ENCODE data around the gene ADPRHL1.
"Not testable (repeated sequence)": the region's sequence is repeated elsewhere in the genome, so short reads cannot be mapped to it uniquely, and the experiment has no call there.

Gene ADPRHL1

DNA sequence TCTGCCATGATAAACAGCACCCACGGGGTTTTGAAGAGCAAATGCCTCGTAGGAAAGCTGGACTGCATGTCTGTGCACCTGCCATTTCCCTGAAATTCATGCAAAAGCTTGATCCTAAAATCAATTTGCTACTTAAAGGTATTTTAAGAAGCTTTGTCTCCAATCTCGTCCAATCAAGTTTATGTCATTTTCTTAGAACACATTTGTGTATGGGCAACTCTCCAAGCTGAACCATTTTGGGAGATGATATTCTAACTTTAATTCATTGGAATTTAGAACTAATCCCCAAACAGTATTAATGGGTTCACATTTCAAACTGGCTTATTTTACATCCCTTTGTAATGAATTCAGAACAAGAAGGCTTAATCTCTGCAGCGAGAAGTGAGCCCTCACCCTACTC is 822 bp downstream of the ADPRHL1 start:
- DNase-seq: no peak

GRCh38 chr13:113451951-113452421 is 1.3 kb downstream of the ADPRHL1 start:
- DNase-seq: no peak

DNA sequence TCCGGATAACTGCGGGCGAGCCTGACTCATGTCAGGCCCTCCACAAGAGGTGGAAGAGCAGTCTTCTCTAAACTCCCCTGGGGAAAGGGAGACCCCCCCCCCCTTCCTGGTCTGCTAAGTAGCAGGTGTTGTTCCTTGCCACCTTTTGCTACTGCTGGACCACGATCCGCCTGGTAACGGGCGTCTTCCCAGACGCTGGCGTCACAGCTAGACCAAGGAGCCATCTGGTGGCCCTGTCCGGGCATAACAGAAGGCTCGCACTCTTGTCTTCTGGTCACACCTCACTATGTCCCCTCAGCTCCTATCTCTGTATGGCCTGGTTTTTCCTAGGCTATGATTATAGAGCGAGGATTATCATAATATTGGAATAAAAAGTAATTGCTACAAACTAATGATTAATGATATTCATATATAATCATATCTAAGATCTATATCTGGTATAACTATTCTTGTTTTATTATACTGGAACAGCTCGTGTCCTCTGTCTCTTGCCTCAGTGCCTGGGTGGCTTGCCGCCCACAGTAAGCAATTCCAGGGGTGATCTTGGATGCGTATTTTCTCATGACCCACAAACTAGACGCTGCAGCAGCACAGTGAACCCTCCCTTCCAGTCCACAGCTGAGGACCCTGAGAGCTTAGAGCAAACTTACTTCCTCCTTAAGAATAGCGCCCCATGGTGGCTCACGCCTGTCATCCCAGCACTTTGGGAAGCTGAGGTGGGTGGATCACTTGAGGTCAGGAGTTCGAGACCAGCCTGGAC is 2.2 kb downstream of the ADPRHL1 start:
- peak; percentile 56 for DNase-seq

- DNase-seq: not testable (repeated sequence)
Observed at GRCh38 chr13:113450348-113450744, 2.9 kb downstream of the ADPRHL1 start.

- no peak for DNase-seq
Observed at GRCh38 chr13:113449693-113450347, 3.5 kb downstream of the ADPRHL1 start.

DNA sequence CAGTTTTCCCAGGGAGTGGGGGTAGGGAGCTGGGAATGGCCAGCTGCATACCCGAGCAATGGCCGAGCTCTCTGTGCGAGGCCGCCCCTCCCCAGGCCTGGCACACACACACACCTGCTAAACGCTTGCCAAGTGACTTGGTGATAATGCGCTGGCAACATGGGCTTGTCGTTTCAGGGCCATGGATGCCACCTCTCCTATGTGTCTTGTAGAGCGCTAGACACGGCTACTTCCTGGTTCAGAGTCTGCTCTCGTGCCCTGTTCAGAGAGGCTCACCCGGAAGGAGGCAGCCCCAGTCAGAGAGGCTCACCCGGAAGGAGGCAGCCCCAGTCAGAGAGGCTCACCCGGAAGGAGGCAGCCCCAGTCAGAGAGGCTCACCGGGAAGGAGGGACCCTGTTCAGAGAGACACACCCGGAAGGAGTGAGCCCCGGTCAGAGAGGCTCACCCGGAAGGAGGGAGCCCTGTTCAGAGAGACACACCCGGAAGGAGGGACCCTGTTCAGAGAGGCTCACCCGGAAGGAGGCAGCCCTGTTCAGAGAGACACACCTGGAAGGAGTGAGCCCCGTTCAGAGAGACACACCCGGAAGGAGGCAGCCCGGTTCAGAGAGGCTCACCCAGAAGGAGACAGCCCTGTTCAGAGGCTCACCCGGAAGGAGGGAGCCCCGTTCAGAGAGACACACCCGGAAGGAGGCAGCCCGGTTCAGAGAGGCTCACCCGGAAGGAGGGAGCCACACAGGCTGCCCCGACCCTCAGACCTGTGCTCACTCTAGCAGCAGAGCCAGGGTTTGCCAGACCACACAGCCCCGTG is 4.2 kb downstream of the ADPRHL1 start:
- DNase-seq: peak; percentile 97

DNA sequence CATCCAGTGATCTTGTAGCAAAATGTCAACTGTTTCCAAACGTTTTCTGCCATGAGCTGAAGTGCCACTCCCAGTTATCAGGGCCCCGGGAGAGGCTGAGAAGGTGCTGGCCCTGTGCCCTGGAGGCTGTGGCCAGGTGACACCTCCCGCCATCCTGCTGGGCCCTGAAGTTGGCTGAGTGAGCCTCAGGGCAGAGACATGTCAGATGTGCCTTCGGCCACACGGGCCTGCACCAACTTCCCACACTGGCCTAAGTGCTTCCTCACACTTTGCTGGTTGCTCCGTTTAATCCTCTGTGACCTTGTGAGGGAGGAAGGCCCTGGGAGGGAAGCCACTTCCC is 4.8 kb downstream of the ADPRHL1 start:
- peak; percentile 74 for DNase-seq

DNA sequence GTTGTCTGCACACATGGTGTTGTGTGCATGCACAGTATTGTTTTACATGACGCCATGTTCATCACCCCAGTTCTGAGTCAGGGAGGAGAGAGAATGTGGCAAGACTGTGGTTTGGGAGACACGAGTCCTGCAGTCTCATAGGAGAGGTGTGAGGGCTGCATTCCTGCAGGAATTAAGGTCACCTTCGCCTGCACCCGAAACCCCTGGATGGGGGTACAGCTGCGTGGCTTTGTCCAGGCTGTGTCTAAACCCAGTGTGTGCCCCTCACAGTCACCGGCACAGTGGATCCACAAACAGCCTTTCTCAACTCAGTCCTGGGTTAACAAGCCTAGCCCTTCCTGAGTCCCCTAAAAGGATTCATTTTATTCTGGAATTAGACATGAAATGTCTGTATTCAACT is 5.7 kb downstream of the ADPRHL1 start:
- no peak for DNase-seq

GRCh38 chr13:113446488-113446854 is 6.8 kb downstream of the ADPRHL1 start:
- no peak for DNase-seq

- DNase-seq: no peak
Observed at GRCh38 chr13:113445791-113446487, 7.3 kb downstream of the ADPRHL1 start.

DNA sequence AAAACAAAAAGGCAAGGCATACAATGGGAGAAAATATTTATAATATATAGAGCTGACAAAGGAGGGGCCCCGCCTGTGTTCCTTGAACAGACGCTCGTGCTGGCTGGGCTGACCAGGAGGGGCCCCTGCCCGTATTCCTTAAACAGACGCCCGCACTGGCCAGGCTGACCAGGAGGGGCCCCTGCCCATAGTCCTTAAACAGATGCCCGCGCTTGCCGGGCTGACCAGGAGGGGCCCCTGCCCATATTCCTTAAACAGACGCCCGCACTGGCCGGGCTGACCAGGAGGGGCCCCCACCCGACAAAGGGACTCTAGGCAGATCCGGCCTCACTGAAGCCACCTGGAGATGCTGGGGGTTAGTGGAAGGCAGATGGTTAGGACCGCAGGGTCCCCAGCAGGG is 9.3 kb downstream of the ADPRHL1 start:
- no peak for DNase-seq

DNA sequence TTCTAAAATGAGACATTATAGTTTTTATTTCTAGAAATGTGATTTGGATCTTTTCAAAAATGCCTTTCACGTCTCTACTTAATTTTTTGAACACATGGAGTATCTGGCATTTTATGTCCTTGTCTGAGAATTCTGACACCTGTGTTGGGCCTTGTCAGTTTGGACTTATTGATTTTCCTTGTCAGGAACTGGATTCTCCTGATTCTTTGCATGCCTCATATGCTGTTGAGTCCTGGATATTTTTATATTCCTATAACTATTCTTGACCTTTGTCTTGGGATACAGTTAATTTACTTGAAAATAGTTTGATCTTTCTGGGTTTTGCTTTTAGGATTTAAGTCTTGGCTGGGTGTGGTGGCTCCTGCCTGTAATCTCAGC is 10.3 kb downstream of the ADPRHL1 start:
- DNase-seq: no peak

- no peak for DNase-seq
Observed at GRCh38 chr13:113442354-113442984, 10.8 kb downstream of the ADPRHL1 start.

DNA sequence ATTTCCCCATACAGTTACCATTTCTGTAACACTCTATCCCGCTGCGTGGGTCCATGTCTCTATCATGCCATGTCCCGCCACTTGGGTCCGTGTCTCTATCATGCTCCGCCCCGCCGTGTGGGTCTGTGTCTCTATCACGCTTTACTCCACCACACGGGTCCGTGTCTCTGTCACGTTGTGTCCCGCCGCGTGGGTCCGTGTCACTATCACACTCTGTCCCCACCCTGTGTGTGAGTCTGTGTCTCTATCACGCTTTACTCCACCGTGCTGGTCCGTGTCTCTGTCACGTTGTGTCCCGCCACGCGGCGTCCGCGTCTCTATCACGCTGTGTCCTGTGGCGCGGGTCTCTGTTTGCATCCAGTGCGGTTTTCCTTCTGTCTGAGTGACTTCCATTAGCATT is 11.6 kb downstream of the ADPRHL1 start:
- DNase-seq: no peak

DNA sequence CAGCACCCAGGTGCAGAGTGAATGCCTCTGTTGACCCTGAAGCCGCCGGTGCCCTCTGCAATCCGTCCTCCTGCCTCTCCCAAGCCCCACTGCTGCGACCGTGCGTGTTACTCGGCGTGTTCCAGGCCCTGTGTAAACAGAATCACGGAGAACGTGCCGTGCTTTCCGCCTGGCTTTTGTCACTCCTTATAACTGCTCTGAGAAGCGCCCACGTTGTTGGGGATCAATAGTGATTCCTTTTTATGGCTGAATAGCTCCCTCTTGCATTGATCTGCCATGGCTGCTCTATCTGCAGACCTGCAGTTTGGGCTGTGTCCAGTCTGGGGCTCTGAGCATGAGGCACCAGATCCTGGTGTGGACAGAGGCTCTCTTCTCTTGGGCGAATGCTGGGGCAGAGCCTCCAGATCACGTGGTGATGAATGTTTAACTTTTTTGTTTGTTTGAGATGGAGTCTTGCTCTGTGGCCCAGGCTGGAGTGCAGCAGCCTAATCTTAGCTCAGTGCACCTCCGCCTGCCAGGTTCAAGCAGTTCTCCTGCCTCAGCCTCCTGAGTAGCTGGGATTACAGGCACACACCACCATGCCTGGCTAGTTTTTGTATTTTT is 15.8 kb downstream of the ADPRHL1 start:
- no peak for DNase-seq

DNA sequence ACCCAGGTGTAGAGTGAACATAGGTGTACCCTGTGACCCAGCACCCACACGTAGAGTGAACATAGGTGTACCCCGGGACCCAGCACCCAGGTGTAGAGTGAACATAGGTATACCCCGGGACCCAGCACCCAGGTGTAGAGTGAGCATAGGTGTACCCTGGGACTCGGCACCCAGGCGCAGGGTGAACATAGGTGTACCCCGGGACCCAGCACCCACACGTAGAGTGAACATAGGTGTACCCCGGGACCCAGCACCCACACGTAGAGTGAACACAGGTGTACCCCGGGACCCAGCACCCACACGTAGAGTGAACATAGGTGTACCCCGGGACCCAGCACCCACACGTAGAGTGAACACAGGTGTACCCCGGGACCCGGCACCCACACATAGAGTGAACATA is 16.4 kb downstream of the ADPRHL1 start:
- DNase-seq: not testable (repeated sequence)

DNA sequence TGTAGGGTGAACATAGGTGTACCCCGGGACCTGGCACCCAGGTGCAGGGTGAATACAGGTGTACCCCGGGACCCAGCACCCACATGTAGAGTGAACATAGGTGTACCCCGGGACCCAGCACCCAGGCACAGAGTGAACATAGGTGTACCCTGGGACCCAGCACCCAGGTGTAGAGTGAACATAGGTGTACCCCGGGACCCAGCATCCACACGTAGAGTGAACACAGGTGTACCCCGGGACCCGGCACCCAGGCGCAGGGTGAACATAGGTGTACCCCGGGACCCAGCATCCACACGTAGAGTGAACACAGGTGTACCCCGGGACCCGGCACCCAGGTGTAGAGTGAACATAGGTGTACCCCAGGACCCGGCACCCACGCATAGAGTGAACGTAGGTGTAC is 17.4 kb downstream of the ADPRHL1 start:
- DNase-seq: not testable (repeated sequence)

DNA sequence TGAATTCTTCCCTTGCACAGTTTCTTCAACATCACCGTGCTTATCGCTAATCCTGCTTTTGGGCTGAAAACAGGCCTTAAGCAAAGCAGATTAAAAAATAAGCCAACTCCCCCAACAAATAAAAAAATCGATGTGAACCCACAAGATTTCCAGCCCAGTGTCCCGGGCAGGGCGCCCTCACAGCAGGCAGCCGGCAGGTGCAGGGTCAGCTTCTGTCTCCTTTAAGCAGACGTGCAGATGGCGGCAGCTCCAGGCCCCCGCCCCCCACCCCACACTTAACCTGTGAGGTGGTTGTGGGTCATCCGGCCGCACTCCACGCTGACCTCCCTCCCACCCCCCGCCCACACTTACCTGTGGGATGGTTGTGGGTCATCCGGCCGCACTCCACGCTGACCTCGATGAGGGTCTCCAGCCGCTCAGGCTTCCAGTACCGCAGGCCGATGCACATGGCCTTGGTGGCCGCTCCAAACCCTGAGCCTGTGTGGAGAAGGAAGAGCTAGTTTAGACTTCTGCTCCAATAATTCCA is 19.8 kb downstream of the ADPRHL1 start:
- DNase-seq: no peak

GRCh38 chr13:113432506-113433270 is 20.6 kb downstream of the ADPRHL1 start:
- no peak for DNase-seq

- no peak for DNase-seq
Observed at GRCh38 chr13:113431171-113431570, 22.1 kb downstream of the ADPRHL1 start.
